NCI-H69 (cell line): ENCODE results near the gene TPCN2.

Experiments
- DNase-seq: peaks from one replicate; lab custom pipeline; 2025; lab: John Stamatoyannopoulos, UW

The TPCN2 gene

DNA sequence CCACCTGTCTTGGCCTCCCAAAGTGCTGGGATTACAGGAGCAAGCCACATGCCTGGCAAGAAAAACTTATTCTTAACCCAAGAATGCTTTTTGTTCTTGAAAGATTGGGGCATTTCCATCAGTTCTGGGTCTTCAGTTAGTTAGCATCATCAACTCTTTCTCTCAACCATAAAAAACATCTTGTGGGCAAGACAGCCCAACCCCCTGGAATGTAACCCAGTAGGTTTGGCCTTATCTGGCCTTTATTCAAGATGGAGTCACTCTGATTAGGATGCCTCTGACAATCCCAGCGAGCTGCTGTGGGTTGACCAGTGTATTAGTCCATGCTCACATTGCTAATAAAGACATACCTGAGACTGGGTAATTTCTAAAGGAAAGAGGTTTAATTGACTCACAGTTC lies 9.2 kb upstream of the TPCN2 start:
- no peak for DNase-seq

DNA sequence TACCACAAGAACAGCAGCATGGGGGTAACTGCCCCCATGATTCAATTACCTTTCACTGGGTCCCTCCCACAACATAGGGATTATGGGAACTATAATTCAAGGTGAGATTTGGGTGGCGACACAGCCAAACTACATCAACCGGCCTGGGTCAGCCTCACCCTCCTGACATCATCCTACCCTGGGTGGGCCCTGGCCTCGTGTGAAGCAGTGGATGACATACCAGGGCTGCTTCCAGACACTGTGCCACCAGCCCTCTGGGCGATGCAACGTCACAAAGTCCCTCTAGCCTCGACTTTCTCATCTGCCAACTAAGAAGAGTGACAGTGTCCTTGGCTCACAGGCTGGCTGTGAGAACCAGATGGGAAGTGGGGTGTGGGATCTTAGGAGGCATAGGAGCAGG lies 8.7 kb upstream of the TPCN2 start:
- no peak for DNase-seq

DNA sequence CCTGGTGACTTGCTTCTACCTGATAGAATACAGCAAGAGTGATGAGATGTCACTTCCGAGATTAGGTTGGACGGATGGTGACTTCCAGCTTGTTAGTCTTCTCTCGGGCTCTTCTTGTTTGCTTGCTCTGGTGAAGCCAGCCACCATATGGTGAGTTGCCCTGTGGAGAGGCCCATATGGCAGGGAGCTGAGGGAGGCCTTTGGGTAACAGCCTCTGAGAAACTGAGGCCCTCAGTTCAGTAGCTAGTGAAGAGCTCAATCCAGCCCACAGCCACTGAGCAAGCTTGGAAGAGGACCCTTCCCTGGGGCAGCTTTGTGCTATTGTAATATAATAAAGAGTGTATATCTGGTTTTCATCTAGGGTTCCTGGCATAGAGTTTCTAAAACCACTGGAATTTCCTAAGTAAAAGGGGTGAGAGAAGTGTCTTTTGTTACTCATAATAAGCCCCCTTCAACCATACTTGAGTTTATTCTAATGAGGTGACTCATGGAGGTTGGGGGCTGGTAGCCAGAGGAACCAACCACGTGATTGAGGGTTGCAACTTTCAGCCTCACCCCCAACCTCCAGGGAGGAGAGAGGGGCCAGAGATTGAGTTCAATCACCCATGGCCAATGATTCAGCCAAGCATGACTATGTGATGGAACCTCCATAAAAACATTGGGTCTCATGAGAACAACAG lies 8.0 kb upstream of the TPCN2 start:
- DNase-seq, result no peak

DNA sequence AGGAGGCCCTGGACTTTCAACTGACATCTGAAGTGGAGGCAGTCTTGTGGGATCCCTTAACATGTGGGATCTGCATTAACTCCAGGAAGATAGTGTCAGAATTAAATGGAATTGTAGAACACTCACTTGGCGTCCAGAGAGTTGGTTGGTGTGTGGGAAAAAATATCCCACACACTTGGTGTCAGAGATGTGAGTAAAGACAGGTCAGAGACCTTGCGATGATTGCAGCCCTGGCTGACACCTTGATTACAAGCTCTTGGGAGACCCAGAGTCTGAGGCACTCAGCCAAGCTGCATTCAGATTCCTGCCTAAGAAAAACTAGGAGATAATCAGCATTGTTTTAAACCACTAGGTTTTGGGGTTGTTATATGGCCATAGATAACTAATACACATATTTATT lies 7.2 kb upstream of the TPCN2 start:
- peak; percentile 27 for DNase-seq

DNA sequence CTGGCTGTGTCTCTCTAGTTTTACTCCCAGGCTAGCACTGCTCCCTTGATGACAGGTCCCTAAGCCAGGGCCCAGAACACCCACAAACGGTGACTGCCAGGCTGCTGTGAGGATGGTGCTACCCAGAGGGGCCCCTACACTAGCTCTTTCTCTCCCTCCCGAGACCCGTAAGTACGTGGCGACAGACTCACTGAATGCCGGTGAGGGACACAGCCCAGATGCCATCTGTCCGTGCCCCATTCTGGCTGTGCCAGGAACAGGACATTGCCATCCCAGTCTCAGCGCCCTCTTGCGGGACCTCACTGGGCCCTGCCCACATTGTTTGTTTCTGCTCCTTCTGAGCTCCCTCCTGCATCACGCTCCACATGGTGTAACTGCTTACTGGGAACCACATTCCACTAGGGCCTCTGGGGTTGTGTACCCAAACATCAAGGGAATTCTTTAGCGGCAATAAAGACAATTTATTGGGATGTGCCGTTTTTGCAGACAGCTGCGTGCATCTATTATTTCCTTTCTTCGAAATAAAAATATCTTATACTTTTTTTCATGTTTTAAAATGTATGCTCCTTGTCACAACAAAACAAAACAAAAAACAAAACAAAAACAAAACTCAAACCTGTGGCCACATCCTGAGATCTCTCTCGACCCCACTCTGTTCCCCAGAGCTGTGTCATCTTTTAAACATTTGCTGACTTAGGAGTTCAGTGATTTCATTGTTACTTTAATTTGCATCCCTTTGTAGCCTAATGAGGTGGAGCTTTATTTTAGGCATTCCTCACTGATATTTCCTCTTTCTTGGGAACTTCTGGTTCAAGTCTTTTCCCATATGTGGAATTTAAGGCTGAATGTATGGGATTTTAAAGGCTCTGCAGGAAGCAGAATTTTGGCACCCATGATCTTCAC lies 4.4 kb upstream of the TPCN2 start:
- peak; percentile 74 for DNase-seq

DNA sequence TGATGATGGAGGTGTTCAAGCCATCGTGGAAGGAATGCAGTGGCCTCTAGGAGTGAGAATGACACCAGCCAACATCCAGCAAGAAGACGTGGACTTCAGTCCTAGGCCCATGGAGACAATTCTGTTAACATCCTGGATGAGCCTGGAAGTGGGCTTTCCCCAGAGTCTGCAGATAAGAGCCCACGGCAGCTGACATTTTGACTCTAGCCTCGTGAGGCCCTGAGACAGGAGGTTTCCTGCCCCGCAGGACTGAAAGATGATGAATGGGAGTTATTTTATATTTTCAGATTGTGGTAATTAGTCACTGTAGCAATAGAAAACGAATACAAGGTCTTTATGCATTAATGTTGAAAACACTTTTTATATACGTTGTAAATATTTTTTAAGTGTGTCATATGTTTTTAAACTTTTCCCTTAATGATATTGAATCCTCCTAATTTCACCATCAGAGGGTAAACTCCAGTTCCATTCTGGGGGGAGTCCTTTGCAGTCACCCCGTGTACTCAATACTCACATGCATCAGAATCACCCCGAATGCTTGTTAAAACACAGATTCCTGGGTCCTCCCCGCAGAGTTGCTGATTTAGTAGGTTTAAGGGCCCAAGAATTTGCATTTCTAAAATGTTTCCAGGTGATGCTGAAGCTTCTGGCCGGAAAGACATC lies 570 bp upstream of the TPCN2 start:
- no peak for DNase-seq

DNA sequence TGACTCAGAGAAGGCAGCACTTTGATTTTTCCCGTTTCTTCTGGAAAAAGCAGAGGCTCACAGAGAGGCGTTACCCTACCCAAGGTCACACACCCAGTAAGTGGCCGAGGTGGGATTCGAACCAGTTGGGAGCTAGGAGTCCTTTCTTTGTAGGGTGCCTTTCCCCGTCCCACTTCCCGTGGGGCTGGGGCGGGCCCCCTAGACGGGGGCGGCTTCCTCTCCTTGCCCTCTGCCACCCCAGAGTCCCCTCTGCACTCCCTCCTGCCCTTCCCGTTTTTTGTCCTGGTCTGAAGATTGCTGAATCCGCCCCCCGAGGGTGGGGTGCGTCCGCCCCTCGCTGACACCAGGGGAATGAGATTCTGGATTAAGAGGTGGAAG lies 747 bp downstream of the TPCN2 start:
- no peak for DNase-seq

DNA sequence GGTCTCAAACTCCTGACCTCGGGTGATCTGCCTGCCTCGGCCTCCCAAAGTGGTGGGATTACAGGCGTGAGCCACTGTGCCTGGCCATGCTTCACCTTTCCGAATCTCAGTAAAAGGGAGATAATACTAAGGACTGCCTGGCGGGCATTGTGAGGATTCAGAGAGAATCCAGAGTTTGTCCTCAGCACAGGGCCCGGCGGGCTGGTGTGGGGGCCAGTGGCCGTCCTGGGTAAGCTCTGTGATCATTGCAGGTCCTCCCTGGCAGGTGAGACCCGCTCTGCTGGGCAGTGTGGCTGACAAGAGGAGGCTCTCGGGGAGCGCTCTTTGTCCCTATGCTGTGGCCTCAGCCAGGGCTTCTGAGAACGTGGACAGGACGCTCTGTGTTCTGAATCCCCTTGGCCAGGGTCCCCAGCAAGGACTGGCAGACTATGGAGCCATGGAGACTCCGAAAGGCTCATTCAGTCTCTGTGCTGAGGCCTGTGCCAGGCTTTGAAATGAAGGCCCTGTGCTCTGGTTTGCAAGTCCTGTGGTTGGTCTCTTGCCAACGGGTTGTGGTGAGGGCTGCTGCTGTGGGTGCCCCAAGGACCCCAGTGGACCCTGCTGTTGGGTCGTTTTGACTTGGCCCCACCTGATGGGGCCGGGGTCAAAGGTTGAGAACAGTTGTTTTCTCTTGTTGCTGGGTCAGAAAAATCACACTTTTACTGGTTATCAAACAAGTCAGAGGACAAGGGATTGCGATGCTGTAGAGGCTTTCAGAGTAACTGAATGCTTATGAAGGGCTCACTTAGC lies 2.1 kb downstream of the TPCN2 start:
- no peak for DNase-seq

DNA sequence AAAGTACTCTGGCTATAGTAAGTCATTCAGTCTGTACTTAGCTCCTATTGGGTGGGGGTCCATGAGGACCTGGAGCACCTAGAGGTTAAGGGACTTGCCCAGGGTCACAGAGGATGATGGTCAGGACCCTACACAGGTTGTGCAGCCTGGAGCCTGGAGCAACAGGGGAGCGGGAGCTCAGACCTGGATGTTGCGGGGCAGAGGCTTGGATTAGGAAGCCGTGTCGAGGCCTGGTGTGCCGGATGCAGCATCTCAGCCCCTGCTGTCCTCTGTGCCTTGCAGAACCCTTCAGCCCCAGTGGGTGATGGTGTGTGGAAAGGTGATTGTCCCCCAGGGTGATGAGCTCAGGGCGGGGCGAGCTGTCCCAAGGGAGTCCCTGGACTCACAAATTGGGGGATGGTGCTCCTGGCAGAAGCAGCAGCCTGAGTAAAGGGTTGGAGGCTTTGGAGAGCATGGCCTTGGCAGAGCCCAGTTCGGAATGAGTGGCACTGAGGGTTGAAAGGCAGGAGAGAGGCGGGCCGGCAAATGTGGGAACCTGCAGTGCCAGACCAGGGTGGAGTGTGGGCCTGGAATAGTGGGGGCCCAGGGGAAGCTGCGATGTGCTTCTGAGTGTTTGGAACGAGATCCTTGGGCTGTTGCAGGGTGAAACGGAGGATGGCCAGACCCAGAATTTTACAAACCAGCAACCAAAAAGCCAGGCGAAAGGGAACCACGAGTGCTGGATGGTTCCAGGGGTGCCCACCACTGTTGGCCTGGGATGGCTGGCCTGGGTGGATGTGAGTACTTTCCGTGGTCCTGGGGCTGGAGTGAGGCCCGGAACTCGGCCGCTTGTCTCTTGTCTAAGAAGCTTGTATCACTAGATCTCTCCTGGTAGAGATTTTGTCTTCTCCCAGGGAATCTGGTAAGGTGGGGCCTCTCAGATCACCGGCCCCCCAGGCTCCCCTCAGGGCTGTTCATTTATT lies 2.9 kb downstream of the TPCN2 start:
- no peak for DNase-seq

DNA sequence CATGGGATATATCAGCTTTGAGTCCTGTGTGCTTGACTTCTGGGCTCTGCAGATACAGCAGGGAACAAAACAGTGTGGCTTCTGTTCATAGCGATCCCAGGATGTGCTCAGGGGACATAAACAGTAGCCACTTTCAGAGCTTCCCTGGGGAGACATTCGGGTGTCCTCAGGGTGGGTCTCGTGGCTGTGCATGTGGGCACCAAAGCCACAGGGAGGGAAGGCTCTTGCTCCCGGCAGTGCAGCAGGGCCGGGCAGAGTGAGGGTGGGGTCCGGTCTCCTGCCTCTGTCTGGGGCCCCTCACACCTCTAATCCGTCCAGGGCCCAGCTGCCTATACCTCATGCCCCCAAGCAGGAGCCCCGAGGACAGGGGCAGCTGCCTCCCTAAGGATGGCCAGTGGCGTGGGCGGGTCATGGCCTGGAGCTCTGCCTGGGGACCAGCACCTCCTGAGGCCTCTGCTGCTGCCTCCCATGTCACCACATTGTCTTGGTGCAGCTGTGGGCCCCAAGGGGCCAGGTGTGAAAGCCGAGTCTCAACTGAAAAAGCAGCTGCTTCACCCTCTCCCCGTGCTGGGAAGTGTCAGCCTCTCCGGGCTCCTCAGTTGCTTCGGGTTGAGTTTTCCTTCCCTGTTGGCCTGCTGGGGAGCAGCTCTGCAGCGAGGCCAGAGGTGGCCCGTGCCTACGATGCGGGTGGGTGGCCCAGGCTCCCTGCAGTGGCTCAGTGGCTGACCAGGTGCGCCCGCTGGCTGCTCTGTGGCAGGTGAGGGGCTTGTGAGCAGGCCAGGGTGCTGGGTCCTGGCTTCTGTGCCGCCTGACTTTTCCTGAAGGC lies 3.8 kb downstream of the TPCN2 start:
- no peak for DNase-seq

DNA sequence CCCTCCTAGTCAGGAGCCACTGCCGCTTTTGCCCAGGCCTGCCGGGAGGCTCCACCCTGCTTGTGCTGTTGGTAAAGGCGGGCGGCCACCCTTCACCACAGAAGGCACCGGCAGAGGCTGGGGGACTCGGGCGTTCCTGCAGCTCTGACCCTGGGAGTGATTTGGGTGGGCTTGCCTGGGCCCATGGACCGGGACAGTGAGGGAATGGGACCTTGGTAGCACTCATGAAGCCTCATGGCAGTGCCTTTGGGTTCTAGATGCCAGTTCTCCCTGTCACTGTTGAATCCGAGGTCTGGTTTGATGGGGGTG lies 4.4 kb downstream of the TPCN2 start:
- no peak for DNase-seq

DNA sequence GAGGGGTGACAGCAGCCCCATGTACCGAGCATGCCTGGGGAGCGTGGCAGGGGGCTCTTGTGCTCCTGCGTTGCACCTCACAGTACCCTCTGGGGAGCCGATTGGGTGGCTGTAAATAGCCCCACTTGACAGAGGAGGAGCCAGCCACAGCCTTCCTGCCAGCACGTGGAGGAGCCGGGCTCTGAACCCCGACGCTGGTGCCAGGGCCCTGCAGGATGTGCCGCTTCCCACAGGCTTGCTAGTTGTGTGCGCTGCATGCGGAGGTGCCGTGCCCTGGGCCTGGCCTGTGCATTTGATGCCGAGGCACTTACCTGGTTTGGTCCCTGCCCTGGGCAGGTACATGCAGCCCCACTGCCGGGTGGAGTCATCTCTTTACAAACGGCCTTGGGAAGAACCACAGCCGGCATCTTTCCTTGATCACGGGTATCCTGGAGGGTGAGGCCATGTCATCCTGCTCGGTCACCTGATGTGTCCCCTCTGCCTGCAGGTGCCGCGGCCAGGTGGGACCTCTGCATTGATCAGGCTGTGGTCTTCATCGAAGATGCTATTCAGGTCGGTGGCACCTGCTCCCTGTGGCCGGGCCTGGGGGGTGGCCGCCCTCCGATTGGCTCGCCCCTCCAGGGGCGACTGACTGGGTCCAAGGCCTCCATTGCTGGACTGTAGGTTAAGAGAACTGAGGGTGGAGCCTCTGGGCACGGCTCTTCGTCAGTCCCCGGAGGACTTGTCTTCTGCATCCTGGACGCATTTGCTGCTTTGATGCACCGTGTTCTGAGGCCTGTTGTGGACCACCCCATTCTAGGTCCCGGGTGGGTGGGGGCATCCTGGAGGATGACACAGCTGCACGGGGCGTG lies 5.0 kb downstream of the TPCN2 start:
- no peak for DNase-seq

DNA sequence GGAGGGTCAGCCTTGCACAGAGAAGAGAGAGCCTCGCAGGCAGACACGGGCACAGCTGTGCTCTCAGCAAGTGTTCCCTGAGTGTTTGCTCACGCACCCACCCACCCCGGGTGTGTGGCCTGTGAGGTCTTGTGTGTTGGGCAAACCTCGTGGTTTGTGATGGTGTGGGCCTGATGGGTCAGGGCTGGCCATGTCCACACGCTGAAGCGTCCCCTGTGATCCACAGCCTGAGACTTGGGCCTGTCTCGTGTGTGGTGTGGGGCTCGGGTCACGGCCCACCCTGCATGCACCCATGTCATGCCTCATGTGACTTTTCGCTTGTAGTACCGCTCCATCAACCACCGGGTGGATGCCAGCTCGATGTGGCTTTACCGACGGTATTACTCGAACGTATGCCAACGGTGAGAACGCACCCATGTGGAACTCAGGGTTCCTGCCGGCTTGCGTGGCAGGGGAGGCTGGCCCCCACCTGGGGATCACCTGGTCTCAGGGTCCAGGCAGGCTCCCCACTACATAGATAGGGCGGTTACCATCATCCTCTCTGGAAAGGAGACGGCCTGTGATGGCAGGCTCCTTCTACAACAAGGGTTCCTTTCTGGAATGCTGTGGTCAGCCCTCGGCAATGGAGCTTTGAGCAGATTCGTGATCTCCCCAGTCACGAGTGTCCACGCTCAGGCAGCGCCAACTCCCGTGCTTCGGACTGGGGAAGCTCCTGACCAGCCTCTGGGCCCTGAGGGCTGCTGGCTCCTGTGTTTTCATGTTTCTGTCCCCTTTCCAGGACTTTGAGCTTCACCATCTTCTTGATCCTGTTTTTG lies 5.9 kb downstream of the TPCN2 start:
- no peak for DNase-seq

DNA sequence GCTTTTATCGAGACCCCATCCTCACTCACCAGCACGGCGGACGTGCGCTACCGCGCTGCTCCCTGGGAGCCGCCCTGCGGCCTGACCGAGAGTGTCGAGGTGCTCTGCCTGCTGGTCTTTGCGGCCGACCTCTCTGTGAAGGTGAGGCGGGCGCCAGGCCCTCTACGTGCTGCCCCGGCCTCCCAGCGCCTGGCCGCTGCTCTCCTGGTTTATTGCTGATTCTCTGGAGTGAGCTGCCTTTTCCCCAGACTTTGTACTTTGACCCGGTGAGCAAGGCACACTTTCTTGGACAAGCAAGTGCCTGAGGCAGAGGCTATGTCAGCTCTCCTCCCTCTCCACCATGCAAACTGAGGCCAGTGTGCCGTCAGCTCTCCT lies 6.5 kb downstream of the TPCN2 start:
- DNase-seq, result no peak

DNA sequence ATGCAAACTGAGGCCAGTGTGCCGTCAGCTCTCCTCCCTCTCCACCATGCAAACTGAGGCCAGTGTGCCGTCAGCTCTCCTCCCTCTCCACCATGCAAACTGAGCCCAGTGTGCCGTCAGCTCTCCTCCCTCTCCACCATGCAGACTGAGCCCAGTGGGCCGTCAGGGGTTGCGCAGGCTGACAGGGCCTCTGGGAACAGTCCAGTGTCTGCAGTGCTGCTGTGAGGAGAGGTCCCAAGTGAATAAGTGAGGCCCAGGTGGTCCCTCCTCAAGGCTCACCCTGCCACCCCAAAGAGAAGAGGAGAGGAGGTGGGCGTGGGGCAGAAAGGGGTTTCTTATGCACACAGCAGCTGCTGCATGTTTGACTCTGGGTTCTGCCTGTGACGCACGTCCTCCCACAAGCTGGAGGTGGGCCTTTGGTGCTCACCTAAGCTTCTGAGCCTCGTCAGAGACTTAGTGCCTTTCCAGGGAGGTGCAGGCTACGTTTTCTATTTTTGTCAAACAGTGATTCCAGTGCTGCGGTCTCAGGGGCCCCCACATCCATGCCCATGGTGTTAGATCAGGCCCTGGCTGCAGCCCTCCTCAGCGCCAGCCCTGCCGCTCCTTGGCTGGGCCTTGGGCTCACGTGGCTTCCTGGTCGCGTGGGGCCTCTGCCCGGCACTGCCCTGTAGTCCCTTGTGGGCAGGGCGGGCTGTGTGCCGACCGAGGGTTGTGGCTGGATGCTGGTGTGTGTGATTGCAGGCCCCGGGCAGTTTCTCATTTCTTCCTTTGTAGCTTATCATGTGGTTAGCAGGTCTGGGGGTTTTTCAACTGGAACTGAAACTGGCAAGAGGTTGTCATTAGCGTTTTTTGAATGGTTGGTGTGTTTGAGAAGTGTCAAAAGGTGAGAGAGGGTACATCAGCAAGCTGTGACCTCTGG lies 7.1 kb downstream of the TPCN2 start:
- DNase-seq, result no peak

DNA sequence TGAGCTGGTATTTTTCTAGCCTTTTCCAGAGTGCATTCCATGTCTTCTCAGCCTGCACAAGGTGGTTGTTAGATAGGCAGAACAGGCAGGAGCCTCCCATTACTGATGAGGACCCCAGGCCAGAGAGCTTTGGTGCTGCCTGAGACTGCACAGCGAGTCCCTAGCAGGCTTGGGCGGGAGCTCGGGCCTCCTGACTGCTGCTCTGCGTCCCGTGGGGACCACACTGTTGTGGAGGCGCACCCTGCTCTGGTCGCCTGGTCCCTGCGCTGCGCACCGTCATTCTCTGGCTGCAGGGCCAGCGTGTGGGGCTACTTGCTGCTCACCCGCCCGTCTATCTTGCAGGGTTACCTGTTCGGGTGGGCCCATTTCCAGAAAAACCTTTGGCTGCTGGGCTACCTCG lies 8.5 kb downstream of the TPCN2 start:
- no peak for DNase-seq

DNA sequence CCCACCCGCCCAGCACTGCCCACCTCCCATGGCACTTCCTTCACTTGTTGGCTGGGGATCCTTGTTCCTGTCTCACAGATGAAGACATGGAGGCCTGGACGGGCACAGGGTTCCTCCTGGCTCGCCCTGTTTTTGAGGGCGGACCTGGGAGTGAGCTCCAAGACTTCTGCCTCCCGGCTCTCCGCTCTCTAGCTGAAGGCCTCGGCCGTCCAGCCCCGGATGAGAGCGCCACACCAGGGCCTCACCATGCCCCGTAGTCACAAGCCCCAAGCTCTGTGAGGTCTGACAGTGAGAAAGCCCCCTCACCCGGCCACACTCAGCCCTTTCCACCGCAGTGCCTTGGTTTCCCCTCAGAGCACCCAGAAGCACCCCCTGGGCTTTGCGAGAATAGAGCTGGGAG lies 9.1 kb downstream of the TPCN2 start:
- DNase-seq, result no peak
